Esophagus squamous epithelium (tissue), 4 donors: Measurements from ENCODE around the gene OR10G3.

Experiments used
- CTCF ChIP-seq, 6 experiments: fragments of 450-650 bp in 4 of 6; fragments of 200-600 bp in 2 of 6; sonication (generic) in 2 of 6; IDR thresholded peaks; one replicate each; pipeline ENCODE4 v1.5.1; 2016 to 2019; ENCODE audit warnings: antibody characterized with exemption in 6 of 6, mild to moderate bottlenecking in 4 of 6, moderate library complexity in 4 of 6
- POLR2A ChIP-seq, 4 donors: fragments of 450-650 bp; IDR thresholded peaks; one replicate each; pipeline ENCODE4 v1.6.1; 2017; ENCODE audit warnings: antibody characterized with exemption in 4 of 4, mild to moderate bottlenecking in 4 of 4, moderate library complexity in 3 of 4

DNA sequence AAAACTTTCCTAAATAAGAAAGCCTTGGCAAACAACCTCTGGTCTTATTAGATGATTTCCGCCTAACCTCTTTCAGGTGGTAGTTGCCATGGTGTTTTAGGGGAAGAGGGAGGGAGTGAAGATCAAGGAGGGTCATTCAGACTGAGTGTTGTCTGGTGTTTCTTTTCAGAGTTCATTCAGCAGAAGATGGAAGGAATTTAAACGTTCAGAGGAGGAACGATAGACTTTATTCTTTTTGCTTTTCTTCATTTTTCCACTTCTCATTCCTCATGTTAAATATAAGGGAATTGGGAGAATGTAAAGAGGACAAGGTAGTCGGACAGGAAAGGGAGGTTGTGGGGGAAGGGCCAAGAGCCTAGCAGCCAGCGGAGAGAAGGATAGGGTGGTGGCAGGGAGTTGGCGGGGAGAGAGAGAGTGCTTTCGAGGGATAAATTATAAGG, 36.3 kb downstream of the OR10G3 start:
- no peak for TF ChIP-seq POLR2A (IDR thresholded peaks at IDR 0.05)
- no peak for TF ChIP-seq CTCF (IDR thresholded peaks at IDR 0.05)
